D721Med (cell line): ENCODE data around the gene GSG1L.

Experiments used
- DNase-seq: peaks from one replicate; pipeline ENCODE4 v3.0.0; 2011; ENCODE audit warnings: low spot score; ENCODE audit not compliant: insufficient read length
- FAIRE-seq: peaks from 2 replicates; lab custom pipeline; 2011; peaks lifted over from hg19 to GRCh38; lab: Jason Lieb, UNC
- CTCF ChIP-seq: IDR thresholded peaks from 2 replicates; pipeline ENCODE4 v1.5.1; 2012; ENCODE audit warnings: mild to moderate bottlenecking, control low read depth; ENCODE audit not compliant: insufficient read depth; ENCODE audit errors: missing control alignments

The GSG1L gene

DNA sequence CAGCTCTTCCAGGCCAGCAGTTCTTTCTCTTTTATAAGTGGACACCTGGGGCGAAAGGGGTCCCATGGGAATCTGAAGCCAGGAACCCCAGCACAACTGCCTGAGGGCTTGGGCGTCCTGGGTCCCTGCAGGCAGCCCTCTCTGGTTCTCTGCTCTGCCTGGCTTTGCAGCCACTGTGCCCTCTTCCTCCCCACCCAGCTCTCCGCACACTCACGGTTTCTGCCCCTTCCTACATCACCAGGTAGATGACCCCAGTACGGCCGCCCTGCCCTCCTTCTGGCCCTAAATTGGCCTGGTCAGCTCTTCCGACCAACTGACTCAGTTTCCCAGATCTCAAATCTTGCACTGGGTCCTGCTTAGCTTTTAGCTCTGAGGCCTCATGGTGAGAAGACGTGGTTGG, 288.3 kb downstream of the GSG1L start:
- no peak for TF ChIP-seq CTCF
- DNase-seq, result no peak
- FAIRE-seq, result no peak

DNA sequence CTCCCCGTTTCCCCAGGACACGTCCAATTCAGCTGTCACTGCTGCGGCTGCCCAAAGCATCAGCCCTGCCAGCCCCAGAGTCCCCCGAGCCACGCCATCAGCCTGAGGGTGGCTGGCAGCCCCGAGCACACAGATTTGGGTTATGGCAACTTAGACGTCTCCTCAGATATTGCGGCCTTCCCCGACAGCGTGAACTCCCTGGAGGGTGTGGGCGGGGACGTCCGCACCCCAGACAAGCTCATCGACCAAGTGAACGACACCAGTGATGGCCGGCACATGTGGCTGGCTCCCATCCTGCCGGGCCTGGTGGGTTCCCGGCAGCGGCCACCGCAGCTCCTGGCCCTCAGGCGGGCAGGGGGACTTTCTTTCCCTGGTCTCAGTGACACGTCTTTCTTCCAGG, 288.7 kb downstream of the GSG1L start:
- no peak for DNase-seq
- FAIRE-seq, result no peak
- TF ChIP-seq CTCF, result no peak

GRCh38 chr16:27773344-27773743, 290.2 kb downstream of the GSG1L start:
- FAIRE-seq, result no peak
- DNase-seq, result no peak
- no peak for TF ChIP-seq CTCF

DNA sequence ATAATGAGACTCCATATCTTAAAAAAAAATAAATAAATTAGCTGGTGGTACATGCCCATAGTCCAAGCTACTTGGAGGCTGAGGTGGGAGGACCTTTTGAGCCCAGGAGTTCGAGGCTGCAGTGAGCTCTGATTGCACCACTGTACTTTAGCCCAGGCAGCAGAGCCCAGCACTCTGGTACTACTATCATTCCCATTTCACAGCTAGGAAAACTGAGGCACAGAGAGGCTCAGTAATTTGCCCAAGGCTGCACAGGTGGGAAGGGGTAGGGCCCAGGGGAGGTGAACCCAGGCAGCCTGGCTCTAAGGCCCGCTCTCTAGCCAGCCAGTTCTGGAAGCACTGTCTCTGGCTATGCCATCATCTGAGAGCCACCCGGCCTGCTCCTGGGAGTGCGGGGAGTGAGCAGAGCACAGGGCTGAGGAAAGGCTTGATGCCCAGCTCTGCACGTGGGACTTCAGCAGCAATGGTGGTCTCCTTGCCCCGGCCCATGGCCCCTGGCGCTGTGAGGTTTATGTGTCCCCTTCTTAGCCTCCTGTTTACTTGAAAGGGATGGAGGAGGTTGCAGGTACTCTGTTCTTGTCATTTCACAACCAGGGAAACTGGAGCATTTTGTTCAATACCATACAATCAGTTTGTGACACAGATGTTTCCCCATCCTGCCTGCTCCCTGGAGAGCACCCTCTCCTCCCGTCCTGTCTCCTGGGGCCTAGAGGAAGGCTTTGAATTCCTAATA, 291.3 kb downstream of the GSG1L start:
- FAIRE-seq (no peak), DNase-seq (no peak)
- TF ChIP-seq CTCF, result no peak

DNA sequence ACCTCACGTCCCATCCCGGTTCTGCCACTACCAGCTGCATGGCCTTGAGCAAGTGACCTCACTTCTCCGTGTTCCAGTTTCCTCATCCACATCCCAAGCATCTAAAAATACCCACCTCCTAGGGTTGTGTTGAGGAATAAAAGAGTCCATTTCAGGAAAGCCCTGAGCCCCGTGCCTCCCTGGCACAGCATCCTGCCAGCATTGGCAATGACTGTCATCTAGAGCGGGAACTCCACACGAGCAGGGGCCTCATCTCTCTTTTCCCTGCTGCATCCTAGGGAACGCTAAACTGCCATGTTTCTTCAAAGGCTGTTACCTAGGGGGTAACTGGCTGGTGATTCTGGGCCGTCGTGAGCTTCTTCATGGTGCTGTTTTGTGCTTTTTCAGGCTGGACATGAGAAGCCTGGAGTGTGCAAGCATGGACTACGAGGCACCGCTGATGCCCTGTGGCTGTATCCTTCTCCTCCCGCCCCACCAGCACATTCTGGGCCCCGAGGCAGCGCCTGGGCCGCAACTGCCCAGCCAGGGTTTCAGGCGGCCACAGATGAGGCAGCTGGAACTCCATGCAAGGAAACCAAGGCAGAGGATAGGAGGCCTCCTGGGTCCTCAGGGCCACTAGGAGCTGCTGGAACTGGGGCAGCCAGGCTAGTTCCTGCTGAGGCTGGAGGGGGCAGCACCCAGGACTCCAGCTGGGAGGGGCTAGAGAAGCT, 292.2 kb downstream of the GSG1L start:
- FAIRE-seq, result no peak
- TF ChIP-seq CTCF, result no peak
- no peak for DNase-seq

DNA sequence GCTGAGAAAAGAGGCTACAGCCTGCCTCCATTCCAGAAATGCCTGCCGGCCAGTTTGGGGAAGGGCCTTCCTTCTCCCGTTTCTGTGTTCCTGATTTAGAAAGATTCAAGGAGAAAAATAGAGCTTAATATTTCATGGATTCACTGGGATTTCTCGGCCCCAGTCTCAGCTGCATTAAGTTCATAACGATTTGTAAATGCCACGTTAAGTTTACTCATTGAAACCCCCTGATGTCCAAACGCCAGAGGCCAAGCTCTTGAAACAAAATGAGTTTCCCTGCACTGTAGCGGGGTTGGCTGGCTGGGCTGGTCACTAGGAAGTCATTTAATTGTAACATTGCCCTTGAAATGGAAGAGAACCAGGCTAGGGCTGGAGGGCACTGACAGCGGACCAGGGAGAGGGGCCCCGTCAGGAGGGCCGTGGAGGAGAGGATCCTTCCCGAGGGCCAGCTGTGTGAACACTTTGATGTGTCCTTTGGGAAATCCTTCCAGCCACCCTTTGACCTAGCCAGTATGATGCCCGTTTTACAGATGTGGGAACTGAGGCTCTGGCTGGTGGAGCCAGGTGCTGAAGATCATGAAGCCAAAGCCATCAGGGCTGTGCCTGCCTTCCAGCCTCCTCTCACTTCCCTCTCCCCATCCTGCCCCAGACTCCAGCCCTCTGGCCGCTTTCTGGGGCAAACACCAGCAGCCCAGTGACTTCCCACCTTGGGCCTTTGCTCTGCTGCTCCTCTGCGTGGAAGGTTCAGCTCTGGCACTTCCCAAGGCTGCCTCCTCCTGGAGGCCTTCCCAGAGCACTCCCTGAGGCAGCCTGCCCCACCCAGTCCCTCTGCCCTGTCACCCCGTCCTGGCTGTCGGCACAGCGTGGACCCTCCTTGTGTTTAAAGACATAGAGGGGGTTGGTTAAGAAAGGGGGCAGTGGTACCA, 293.0 kb downstream of the GSG1L start:
- FAIRE-seq (no peak), DNase-seq (no peak)
- TF ChIP-seq CTCF, result no peak
